Measurements from ENCODE around the gene LMF2.

Gene LMF2

DNA sequence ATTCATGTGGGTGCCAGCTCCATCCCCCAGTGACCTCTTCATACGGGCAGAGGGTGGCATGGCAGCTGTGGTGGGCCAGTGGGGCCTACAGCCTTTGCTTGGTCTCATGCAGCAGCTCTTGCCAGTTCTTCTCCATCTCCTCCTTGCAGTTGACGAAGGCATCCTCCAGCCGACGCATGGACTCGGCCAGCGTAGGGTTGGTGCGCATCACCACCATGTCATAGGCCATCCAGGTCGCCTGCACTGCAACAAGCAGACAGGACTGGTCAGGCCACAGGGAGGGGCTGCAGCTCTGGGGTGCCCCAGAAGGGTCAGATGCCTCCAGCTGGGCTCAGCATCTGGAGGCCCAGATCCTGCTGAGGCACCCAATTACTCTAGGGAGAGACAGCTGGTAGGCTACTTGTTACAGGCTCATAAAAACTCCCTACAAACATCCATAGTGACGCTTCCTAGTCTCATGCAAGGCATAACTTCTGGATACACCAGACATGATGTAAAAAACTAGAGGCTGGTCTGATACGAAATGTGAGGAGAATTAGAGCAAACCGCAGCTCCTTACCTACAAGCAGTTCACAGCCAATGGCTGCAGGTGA is 43.8 kb upstream of the LMF2 start:
- H3K79me2 ChIP-seq (ENCODE audit: control insufficient read depth, low read length) = no peaks in the 10 kb centered on the region
- H3K4me1 ChIP-seq (ENCODE audit: control insufficient read depth, low read length) = peaks cover 23% of the 10 kb centered on the region
- H3K4me2 ChIP-seq (ENCODE audit: low read length) = no peak overlapping the region
- no peaks in the 10 kb centered on the region for H3K9me2 ChIP-seq (replicated peaks; ENCODE audit: control insufficient read depth, low read length)
- 0 out of 2 replicates have a peak, but pooled peaks cover 3% of the 10 kb centered on the region for H3F3A ChIP-seq (ENCODE audit: control insufficient read depth, insufficient read depth)
- H3K27me3 ChIP-seq (ENCODE audit: control insufficient read depth, low read length) = peaks cover 3% of the 10 kb centered on the region; the same call in 1 of the 2 replicates
- TF ChIP-seq EZH2phosphoT487 (IDR thresholded peaks at IDR 0.05; ENCODE audit: borderline replicate concordance, low read length) = no peak
- no peak for TF ChIP-seq CTCF (IDR thresholded peaks at IDR 0.05; ENCODE audit: low read depth, low read length, poor library complexity, severe bottlenecking)
- H3K9me3 ChIP-seq (ENCODE audit: control insufficient read depth, insufficient read depth, low read length) = no peaks in the 10 kb centered on the region
- no peak overlapping the region for H3K27ac ChIP-seq (ENCODE audit: low read depth, low read length)
- H3K36me3 ChIP-seq (ENCODE audit: control insufficient read depth, low read length) = no peaks in the 10 kb centered on the region
- no peaks in the 10 kb centered on the region for H4K20me1 ChIP-seq (ENCODE audit: control insufficient read depth, insufficient read depth, low read depth, low read length)
- H3K4me3 ChIP-seq (ENCODE audit: low read length) = no peak overlapping the region

GRCh38 chr22:50550395-50550794 is 42.9 kb upstream of the LMF2 start:
- TF ChIP-seq EZH2phosphoT487 (IDR thresholded peaks at IDR 0.05; ENCODE audit: borderline replicate concordance, low read length) = no peak
- TF ChIP-seq CTCF (IDR thresholded peaks at IDR 0.05; ENCODE audit: low read depth, low read length, poor library complexity, severe bottlenecking) = no peak
- Histone ChIP-seq H3K79me2 (ENCODE audit: control insufficient read depth, low read length) (no peaks in the 10 kb centered on the region), H3K4me3 (ENCODE audit: low read length) (no peak overlapping the region), H3K9me2 (replicated peaks; ENCODE audit: control insufficient read depth, low read length) (no peaks in the 10 kb centered on the region), H3K27ac (ENCODE audit: low read depth, low read length) (no peak overlapping the region), H3K9me3 (ENCODE audit: control insufficient read depth, insufficient read depth, low read length) (no peaks in the 10 kb centered on the region), H3F3A (ENCODE audit: control insufficient read depth, insufficient read depth) (0 out of 2 replicates have a peak, but pooled peaks cover 3% of the 10 kb centered on the region), H3K36me3 (ENCODE audit: control insufficient read depth, low read length) (no peaks in the 10 kb centered on the region), H3K4me1 (ENCODE audit: control insufficient read depth, low read length) (peaks cover 23% of the 10 kb centered on the region), H3K4me2 (ENCODE audit: low read length) (no peak overlapping the region), H3K27me3 (ENCODE audit: control insufficient read depth, low read length) (no peaks in the 10 kb centered on the region), H4K20me1 (ENCODE audit: control insufficient read depth, insufficient read depth, low read depth, low read length) (no peaks in the 10 kb centered on the region)

- peak overlapping the region; percentile 76 for H3K4me3 ChIP-seq (ENCODE audit: low read length)
- H3K4me2 ChIP-seq (ENCODE audit: low read length) = peak overlapping the region; percentile 92
- H3K4me1 ChIP-seq (ENCODE audit: control insufficient read depth, low read length) = peaks cover 32% of the 10 kb centered on the region
Measured at GRCh38 chr22:50548921-50549790, 41.7 kb upstream of the LMF2 start.

More at GRCh38 chr22:50548921-50549790, 41.7 kb upstream of the LMF2 start:
- peaks cover 10% of the 10 kb centered on the region; the same call in 1 of the 2 replicates for H3F3A ChIP-seq (ENCODE audit: control insufficient read depth, insufficient read depth)
- no peaks in the 10 kb centered on the region for H3K79me2 ChIP-seq (ENCODE audit: control insufficient read depth, low read length)
- H3K27ac ChIP-seq (ENCODE audit: low read depth, low read length) = peak overlapping the region; percentile 31
- H4K20me1 ChIP-seq (ENCODE audit: control insufficient read depth, insufficient read depth, low read depth, low read length) = no peaks in the 10 kb centered on the region
- TF ChIP-seq CTCF (IDR thresholded peaks at IDR 0.05; ENCODE audit: low read depth, low read length, poor library complexity, severe bottlenecking) = no peak
- TF ChIP-seq EZH2phosphoT487 (IDR thresholded peaks at IDR 0.05; ENCODE audit: borderline replicate concordance, low read length) = no peak
- H3K9me2 ChIP-seq (replicated peaks; ENCODE audit: control insufficient read depth, low read length) = no peaks in the 10 kb centered on the region
- H3K27me3 ChIP-seq (ENCODE audit: control insufficient read depth, low read length) = no peaks in the 10 kb centered on the region
- no peaks in the 10 kb centered on the region for H3K36me3 ChIP-seq (ENCODE audit: control insufficient read depth, low read length)
- H3K9me3 ChIP-seq (ENCODE audit: control insufficient read depth, insufficient read depth, low read length) = no peaks in the 10 kb centered on the region
